AG04450 (cell line): ENCODE results near the gene CEP350. TPM values are rescaled to one million over a fixed set of nuclear protein-coding genes. Genes with fewer than 3 reads are reported as not detected.
A peak's percentile ranks its signal among the peaks of the same experiment; 100 is the strongest.

ENCODE experiments used
- CTCF ChIA-PET: fragments of 300-600, 350-600 bp; formaldehyde crosslinking; extraction: SDS; loops from one replicate; lab custom pipeline; 2022; ENCODE audit warnings: antibody characterized with exemption, inconsistent platforms; lab: Charles Lee
- POLR2A ChIA-PET: fragments of 350-600 bp; formaldehyde crosslinking; extraction: SDS; loops from one replicate; lab custom pipeline; 2021; ENCODE audit warnings: antibody characterized with exemption, inconsistent platforms; lab: Yijun Ruan, JAX
- DNase-seq: peaks from one replicate; pipeline ENCODE4 v3.0.0-alpha.2; 2011; ENCODE audit warnings: low read depth, low spot score
- H3K27ac ChIP-seq: one replicate; pipeline ENCODE4 v1.5.1; 2012; ENCODE audit warnings: low read depth, low read length, control low read depth
- H3K27me3 ChIP-seq: one replicate; pipeline ENCODE4 v1.6.0; 2012; ENCODE audit warnings: low read length; ENCODE audit not compliant: control insufficient read depth, insufficient read depth
- H3K4me3 ChIP-seq: 2 replicates; pipeline ENCODE4 v1.5.1; 2011; ENCODE audit warnings: mild to moderate bottlenecking, low read depth, low read length, control low read depth
- H3K9me3 ChIP-seq: 2 replicates; pipeline ENCODE4 v1.5.1; 2012; ENCODE audit warnings: low read length; ENCODE audit not compliant: control insufficient read depth, insufficient read depth
- CTCF ChIP-seq: IDR thresholded peaks from 2 replicates; pipeline ENCODE4 v1.5.1; 2011; ENCODE audit warnings: low read depth, low read length, control low read depth, inconsistent platforms
- polyA plus RNA-seq: library from polyadenylated mRNA; depleted of rRNA; stranded (reverse); fragments of >200 nt; gene quantifications from 2 replicates; pipeline ENCODE4 v1.2.3, GENCODE V29; 2011

Gene CEP350
- polyA plus RNA-seq, 1 experiment: 18.2 TPM

- Histone ChIP-seq H3K27me3 (no peaks in the 10 kb centered on the region), H3K4me3 (no peak overlapping the region), H3K27ac (no peak overlapping the region), H3K9me3 (no peaks in the 10 kb centered on the region)
- POLR2A ChIA-PET: interaction anchor here (0.6 to 0.7 kb wide), 3 partner anchors 11 to 52 kb away, joined by 3 to 4 read pairs (median 3); partner anchors contain the start of gene QSOX1
- no peak for TF ChIP-seq CTCF
- DNase-seq: no peak
- CTCF ChIA-PET: no interaction called here
These were observed 188.7 kb downstream of the CEP350 start for GRCh38 chr1:180143359-180143758.

GRCh38 chr1:180144659-180145357, 190.2 kb downstream of the CEP350 start:
- CTCF ChIA-PET: interaction anchor here (0.8 kb wide), 1 partner anchor 9 kb away, joined by 3 read pairs; no protein-coding TSS in a partner anchor
- no peaks in the 10 kb centered on the region for H3K9me3 ChIP-seq
- POLR2A ChIA-PET: interaction anchor here (1.1 to 1.5 kb wide), 2 partner anchors 10 to 47 kb away, joined by 3 to 12 read pairs; partner anchors contain the start of gene QSOX1
- H3K27me3 ChIP-seq: no peaks in the 10 kb centered on the region
- H3K4me3 ChIP-seq: no peak overlapping the region
- no peak for TF ChIP-seq CTCF
- H3K27ac ChIP-seq: peak overlapping the region; percentile 34
- no peak for DNase-seq

GRCh38 chr1:180145446-180145845, 190.8 kb downstream of the CEP350 start:
- CTCF ChIA-PET: interaction anchor here (0.5 to 1.0 kb wide), 3 partner anchors 10 to 278 kb away, joined by 3 to 4 read pairs (median 3); no protein-coding TSS in a partner anchor
- POLR2A ChIA-PET: interaction anchor here (1.1 to 1.5 kb wide), 2 partner anchors 9 to 48 kb away, joined by 3 to 12 read pairs; partner anchors contain the start of gene QSOX1
- Histone ChIP-seq H3K9me3 (no peaks in the 10 kb centered on the region), H3K4me3 (no peak overlapping the region), H3K27ac (no peak overlapping the region), H3K27me3 (no peaks in the 10 kb centered on the region)
- TF ChIP-seq CTCF: no peak
- DNase-seq: no peak

- TF ChIP-seq CTCF: no peak
- peak overlapping the region; percentile 75 for H3K27ac ChIP-seq
- CTCF ChIA-PET: no interaction called here
- no peak for DNase-seq
- H3K9me3 ChIP-seq: peaks cover 3% of the 10 kb centered on the region; the same call in 1 of the 2 replicates
- no peak overlapping the region for H3K4me3 ChIP-seq
- POLR2A ChIA-PET: interaction anchor here (1.0 to 1.3 kb wide), 2 partner anchors 38 to 53 kb away, joined by 6 read pairs; no protein-coding TSS in a partner anchor
- H3K27me3 ChIP-seq: no peaks in the 10 kb centered on the region
These were observed 196.4 kb downstream of the CEP350 start for GRCh38 chr1:180150982-180151381.

GRCh38 chr1:180151508-180151907, 196.9 kb downstream of the CEP350 start:
- CTCF ChIA-PET: no interaction called here
- H3K27ac ChIP-seq: peak overlapping the region; percentile 80
- peaks cover 3% of the 10 kb centered on the region; the same call in 1 of the 2 replicates for H3K9me3 ChIP-seq
- DNase-seq: peak; percentile 86
- TF ChIP-seq CTCF: no peak
- H3K4me3 ChIP-seq: no peak overlapping the region
- POLR2A ChIA-PET: interaction anchor here (1.0 to 1.3 kb wide), 2 partner anchors 38 to 53 kb away, joined by 6 read pairs; no protein-coding TSS in a partner anchor
- no peaks in the 10 kb centered on the region for H3K27me3 ChIP-seq
